Measurements from ENCODE around the gene C16orf87. TPM values are rescaled to one million over a fixed set of nuclear protein-coding genes. Genes with fewer than 3 reads are reported as not detected.

Gene C16orf87
- total and polyA plus RNA-seq, 2 donors = 6.4 to 11.7 TPM

DNA sequence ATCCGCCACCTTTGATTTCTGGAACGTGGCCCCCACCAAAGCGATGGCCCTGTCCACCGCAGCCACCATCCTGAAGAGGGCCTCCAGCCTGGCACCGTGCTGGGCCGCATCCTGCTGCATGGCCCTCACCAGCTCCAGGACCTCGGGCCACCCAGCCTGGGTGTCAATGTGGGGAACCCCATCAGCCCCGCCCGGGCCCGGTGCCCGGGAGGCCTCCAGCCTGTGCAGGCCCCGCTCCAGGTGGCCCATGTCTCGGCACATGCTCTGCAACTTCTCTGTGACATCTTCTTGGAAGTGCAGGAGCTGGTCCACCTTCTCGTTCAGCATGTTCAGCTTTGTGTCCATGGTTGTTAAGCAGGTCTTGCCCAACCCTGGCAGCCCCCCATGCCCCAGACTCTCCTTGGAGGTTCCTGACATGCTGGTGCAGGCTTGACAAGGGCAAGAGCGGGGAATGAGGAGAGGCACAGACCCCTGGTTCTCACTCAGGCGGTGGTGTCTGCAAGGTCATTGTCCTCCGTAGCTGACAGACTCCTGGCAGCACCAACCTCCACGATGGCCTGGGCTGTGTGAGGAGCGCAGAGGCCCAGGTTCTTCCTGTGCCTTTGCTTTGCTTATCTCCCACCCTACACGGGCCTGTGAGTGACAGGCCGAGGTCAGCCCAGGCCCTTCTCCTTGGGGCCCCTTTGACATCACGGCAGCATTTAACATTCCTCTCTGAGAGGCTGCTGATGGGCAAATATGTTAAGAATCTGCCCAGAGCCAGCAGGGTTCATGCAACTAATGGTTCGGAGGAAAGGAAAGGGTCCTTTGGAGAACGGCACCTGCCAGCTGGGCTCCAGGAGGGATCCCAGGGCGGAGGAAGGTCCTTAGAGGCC lies 83.0 kb downstream of the C16orf87 start, which contains the start of gene MYLK3:
Gene MYLK3 (minus strand): TSS at position 568 of the 875 bp plus-strand sequence. CDS start 151 bp downstream, at position 417.
- Histone ChIP-seq H3K36me3 (ENCODE audit: insufficient read depth) (no peaks in the 10 kb centered on the region), H3K4me3 (ENCODE audit: low read depth, low read length) (no peak within 1 kb of the TSS), H3K4me1 (ENCODE audit: insufficient read depth) (no peaks in the 10 kb centered on the region), H3K27ac (ENCODE audit: low read depth) (no peak within 1 kb of the TSS)
- DNase-seq (ENCODE audit: extremely low spot score) = no peak
- 74% methylated on average over 25 of the region's 25 CpGs for WGBS

DNA sequence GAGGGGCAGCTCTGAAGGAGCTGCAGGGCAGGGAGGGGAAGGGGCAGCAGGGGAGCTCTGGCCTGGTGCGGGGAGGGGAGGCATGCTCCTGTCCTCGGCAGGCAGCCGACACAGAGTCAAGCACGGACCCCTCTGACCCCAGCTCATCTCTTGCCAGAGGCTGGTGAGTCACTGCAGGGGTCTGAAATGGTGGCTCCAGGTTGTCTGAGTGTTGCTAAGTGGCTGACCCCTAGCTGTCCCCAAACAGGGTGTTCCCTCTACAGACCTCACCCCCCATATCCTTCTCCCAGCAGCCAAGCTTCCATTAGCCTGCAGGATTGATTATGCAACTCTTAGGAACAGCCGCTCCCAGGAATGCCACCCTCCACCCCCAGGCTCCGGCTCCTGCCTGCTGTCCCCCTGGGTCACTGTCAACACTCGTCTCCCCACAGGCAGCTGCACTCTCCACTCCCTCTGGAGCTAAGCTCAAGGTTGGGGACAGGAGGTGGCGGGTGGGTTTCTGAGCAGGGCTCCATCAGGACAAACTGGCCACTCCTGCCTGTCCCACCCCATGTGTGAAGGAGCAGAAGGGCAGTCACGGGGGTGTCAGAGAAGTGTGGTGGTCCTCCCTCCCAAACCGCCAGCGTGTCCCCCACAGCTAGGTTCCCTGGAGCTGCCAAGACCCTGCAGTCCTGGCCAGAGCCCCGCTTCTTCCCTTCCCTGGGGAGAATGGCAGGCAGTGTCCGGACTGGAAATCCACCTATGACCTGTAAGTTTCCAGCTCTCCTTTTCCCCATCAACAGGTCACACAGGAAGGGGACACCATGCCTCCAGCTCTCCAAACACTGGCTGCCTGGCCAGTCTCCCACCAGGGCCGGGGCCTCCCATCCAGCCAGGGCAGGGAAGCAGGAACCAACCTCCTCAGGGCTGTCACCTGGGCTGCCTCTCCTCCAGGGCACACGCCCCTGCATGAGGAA lies 83.9 kb downstream of the C16orf87 start:
- Histone ChIP-seq H3K27ac (ENCODE audit: low read depth) (no peak overlapping the region), H3K36me3 (ENCODE audit: insufficient read depth) (no peaks in the 10 kb centered on the region), H3K4me3 (ENCODE audit: low read depth, low read length) (no peak overlapping the region), H3K4me1 (ENCODE audit: insufficient read depth) (no peaks in the 10 kb centered on the region)
- no peak for DNase-seq (ENCODE audit: extremely low spot score)
- WGBS = 81% methylated on average over 15 of the region's 15 CpGs

Small RNAs within 50 kb of the gene (small RNA-seq; reads per million reads assigned to genes)
- gene AC007225.2 = not detected

Other genes with a start within 250 kb of the C16orf87 start
- 12.8 TPM for gene SHCBP1, start 209.8 kb downstream of the C16orf87 start, total RNA-seq
- 0.47 TPM for gene SHCBP1, start 209.8 kb downstream of the C16orf87 start, polyA plus RNA-seq
- gene VPS35, start 142.0 kb downstream of the C16orf87 start, total RNA-seq = 154 TPM
- 44.4 TPM for gene VPS35, start 142.0 kb downstream of the C16orf87 start, polyA plus RNA-seq
- 10.1 TPM for gene ORC6, start 141.5 kb downstream of the C16orf87 start, total RNA-seq
- 0.77 TPM for gene ORC6, start 141.5 kb downstream of the C16orf87 start, polyA plus RNA-seq
- gene MYLK3, start 82.8 kb downstream of the C16orf87 start, total RNA-seq = 3.1 TPM
- 0.13 TPM for gene MYLK3, start 82.8 kb downstream of the C16orf87 start, polyA plus RNA-seq
- gene GPT2, start 53.2 kb upstream of the C16orf87 start, total RNA-seq = 4.8 TPM
- 3.7 TPM for gene GPT2, start 53.2 kb upstream of the C16orf87 start, polyA plus RNA-seq
- 70.4 TPM for gene DNAJA2, start 142.5 kb upstream of the C16orf87 start, total RNA-seq
- 45.5 TPM for gene DNAJA2, start 142.5 kb upstream of the C16orf87 start, polyA plus RNA-seq

All from urinary bladder (tissue), 4 donors.